Measurements from ENCODE around the gene LIFR.

- TF ChIP-seq, protein P1, sequence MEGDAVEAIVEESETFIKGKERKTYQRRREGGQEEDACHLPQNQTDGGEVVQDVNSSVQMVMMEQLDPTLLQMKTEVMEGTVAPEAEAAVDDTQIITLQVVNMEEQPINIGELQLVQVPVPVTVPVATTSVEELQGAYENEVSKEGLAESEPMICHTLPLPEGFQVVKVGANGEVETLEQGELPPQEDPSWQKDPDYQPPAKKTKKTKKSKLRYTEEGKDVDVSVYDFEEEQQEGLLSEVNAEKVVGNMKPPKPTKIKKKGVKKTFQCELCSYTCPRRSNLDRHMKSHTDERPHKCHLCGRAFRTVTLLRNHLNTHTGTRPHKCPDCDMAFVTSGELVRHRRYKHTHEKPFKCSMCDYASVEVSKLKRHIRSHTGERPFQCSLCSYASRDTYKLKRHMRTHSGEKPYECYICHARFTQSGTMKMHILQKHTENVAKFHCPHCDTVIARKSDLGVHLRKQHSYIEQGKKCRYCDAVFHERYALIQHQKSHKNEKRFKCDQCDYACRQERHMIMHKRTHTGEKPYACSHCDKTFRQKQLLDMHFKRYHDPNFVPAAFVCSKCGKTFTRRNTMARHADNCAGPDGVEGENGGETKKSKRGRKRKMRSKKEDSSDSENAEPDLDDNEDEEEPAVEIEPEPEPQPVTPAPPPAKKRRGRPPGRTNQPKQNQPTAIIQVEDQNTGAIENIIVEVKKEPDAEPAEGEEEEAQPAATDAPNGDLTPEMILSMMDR (IDR thresholded peaks at IDR 0.05) = no peak
- TF ChIP-seq POLR2A (IDR thresholded peaks at IDR 0.05) = no peak
These were observed 22.7 kb upstream of the LIFR start for GRCh38 chr5:38579105-38579504.
